HEK293 (cell line): ENCODE data around the gene AURKB.

Experiments
- ATF2 ChIP-seq: fragments of 450-650 bp; formaldehyde crosslinking; IDR thresholded peaks from 2 replicates; pipeline ENCODE4 v1.5.1; 2016; ENCODE audit warnings: missing biosample characterization, missing genetic modification characterization, low read depth
- CTCF ChIP-seq: fragments of 450-650 bp; formaldehyde crosslinking; IDR thresholded peaks from 2 replicates; pipeline ENCODE4 v1.5.1; 2016; ENCODE audit warnings: missing biosample characterization, missing genetic modification characterization
- ZNF423 ChIP-seq: fragments of 450-650 bp; formaldehyde crosslinking; IDR thresholded peaks from 2 replicates; pipeline ENCODE4 v1.5.1; 2016; ENCODE audit warnings: missing biosample characterization, missing genetic modification characterization

- no peak for TF ChIP-seq ATF2 (tag by site-specific recombination)
- TF ChIP-seq CTCF (tag by site-specific recombination) = no peak
- TF ChIP-seq ZNF423 (tag by site-specific recombination) = no peak
Observed at GRCh38 chr17:8159032-8159400, 51.4 kb downstream of the AURKB start.
